ENCODE data around the gene PFKL.

- no peak for TF ChIP-seq POLR2AphosphoS5 (IDR thresholded peaks at IDR 0.05)
- TF ChIP-seq POLR2A (IDR thresholded peaks at IDR 0.05): no peak
These were observed 55.2 kb downstream of the PFKL start for GRCh38 chr21:44354775-44355771.
